IMR-90 (cell line): ENCODE measurements around the gene RBM28. TPM values are rescaled to one million over a fixed set of nuclear protein-coding genes. Genes with fewer than 3 reads are reported as not detected.

Source experiments
- ATAC-seq: fragments of 200-7000 bp; cut with Tn5 transposase; 2 replicates; pipeline ENCODE4 v1.9.1; 2020; ENCODE audit warnings: low read depth, mild to moderate bottlenecking, moderate library complexity
- BruUV-seq: library from RNA; stranded (reverse); fragments of 400-500 nt; replicated peaks from 2 replicates; lab custom pipeline; 2021; lab: Mats Ljungman, UMichigan
- CTCF ChIA-PET: fragments of 300-600 bp; formaldehyde crosslinking; extraction: SDS; loops from one replicate; lab custom pipeline; 2021; ENCODE audit warnings: antibody characterized with exemption; lab: Yijun Ruan, JAX
- POLR2A ChIA-PET: fragments of 300-600 bp; sonication (Branson Sonifier 250); formaldehyde crosslinking; loops from one replicate; lab custom pipeline; 2022; ENCODE audit warnings: antibody characterized with exemption; ENCODE audit not compliant: unreplicated experiment; lab: Charles Lee
- DNase-seq: peaks from one replicate; pipeline ENCODE4 v3.0.0; 2013
- H2AFZ ChIP-seq: replicated peaks from 2 replicates; pipeline ENCODE3; 2013; ENCODE audit warnings: low read length, mild to moderate bottlenecking; ENCODE audit not compliant: poor library complexity
- H2AK5ac ChIP-seq: 2 replicates; pipeline ENCODE4 v1.6.1; 2013; ENCODE audit warnings: low read depth, low read length, inconsistent platforms
- H2AK9ac ChIP-seq: replicated peaks from 2 replicates; pipeline ENCODE3; 2013; ENCODE audit warnings: mild to moderate bottlenecking, low read depth, low read length, moderate library complexity; ENCODE audit not compliant: poor library complexity
- H2BK120ac ChIP-seq: 2 replicates; pipeline ENCODE4 v1.6.1; 2013; ENCODE audit warnings: low read depth, low read length, inconsistent platforms
- H2BK15ac ChIP-seq: 3 replicates; pipeline ENCODE4 v1.6.1; 2013; ENCODE audit warnings: low read depth, low read length, inconsistent platforms
- H2BK20ac ChIP-seq: 2 replicates; pipeline ENCODE4 v1.6.1; 2013; ENCODE audit warnings: low read depth, mild to moderate bottlenecking, inconsistent platforms, low read length, moderate library complexity
- H2BK5ac ChIP-seq: 2 replicates; pipeline ENCODE4 v1.6.1; 2013; ENCODE audit warnings: mild to moderate bottlenecking, low read depth, low read length, inconsistent platforms; ENCODE audit not compliant: poor library complexity, severe bottlenecking
- H3K14ac ChIP-seq: replicated peaks from 2 replicates; pipeline ENCODE4 v1.6.1; 2013; ENCODE audit warnings: low read depth, low read length, inconsistent platforms
- H3K18ac ChIP-seq: 2 replicates; pipeline ENCODE4 v1.6.1; 2013; ENCODE audit warnings: low read depth, low read length, control low read depth
- H3K23ac ChIP-seq: 2 replicates; pipeline ENCODE4 v1.6.1; 2013; ENCODE audit warnings: low read depth, low read length, inconsistent platforms
- H3K27ac ChIP-seq: 2 replicates; pipeline ENCODE4 v1.5.1; 2013; ENCODE audit warnings: mild to moderate bottlenecking, control low read depth, low read length; ENCODE audit not compliant: insufficient read depth
- H3K27me3 ChIP-seq: 2 replicates; pipeline ENCODE4 v1.6.1; 2013; ENCODE audit warnings: low read length; ENCODE audit not compliant: control insufficient read depth, insufficient read depth
- H3K36me3 ChIP-seq: 2 replicates; pipeline ENCODE4 v1.6.1; 2013; ENCODE audit warnings: low read length, mixed read lengths; ENCODE audit not compliant: control insufficient read depth, insufficient read depth
- H3K4ac ChIP-seq: 2 replicates; pipeline ENCODE4 v1.6.1; 2013; ENCODE audit warnings: low read depth, low read length, inconsistent platforms
- H3K4me1 ChIP-seq: 2 replicates; pipeline ENCODE4 v1.6.1; 2013; ENCODE audit warnings: low read length, mixed read lengths; ENCODE audit not compliant: control insufficient read depth, insufficient read depth
- H3K4me2 ChIP-seq: 2 replicates; pipeline ENCODE4 v1.6.1; 2013; ENCODE audit warnings: low read depth, mild to moderate bottlenecking, control low read depth, low read length, moderate library complexity
- H3K4me3 ChIP-seq: 2 replicates; pipeline ENCODE4 v1.5.1; 2013; ENCODE audit warnings: low read depth, mild to moderate bottlenecking, control low read depth, low read length, moderate library complexity; ENCODE audit not compliant: insufficient read depth
- H3K56ac ChIP-seq: 2 replicates; pipeline ENCODE4 v1.6.1; 2013; ENCODE audit warnings: low read length, inconsistent platforms; ENCODE audit not compliant: insufficient read depth; ENCODE audit errors: extremely low read depth
- H3K79me1 ChIP-seq, 2 experiments: 2 replicates each; pipeline ENCODE4 v1.6.1; 2013; ENCODE audit warnings: low read length in 2 of 2, inconsistent platforms in 1 of 2, low read depth in 1 of 2
- H3K9ac ChIP-seq: 2 replicates; pipeline ENCODE4 v1.6.1; 2013; ENCODE audit warnings: low read depth, low read length, control low read depth
- H3K9me1 ChIP-seq: 2 replicates; pipeline ENCODE4 v1.6.1; 2013; ENCODE audit warnings: low read length, inconsistent platforms; ENCODE audit not compliant: insufficient read depth
- H3K9me3 ChIP-seq: 2 replicates; pipeline ENCODE4 v1.6.1; 2013; ENCODE audit warnings: low read length; ENCODE audit not compliant: control insufficient read depth, insufficient read depth
- H4K20me1 ChIP-seq: 2 replicates; pipeline ENCODE4 v1.6.1; 2013; ENCODE audit warnings: low read length, inconsistent platforms; ENCODE audit not compliant: insufficient read depth
- H4K5ac ChIP-seq: 2 replicates; pipeline ENCODE4 v1.6.1; 2013; ENCODE audit warnings: mild to moderate bottlenecking, low read depth, low read length, control low read depth
- H4K8ac ChIP-seq, 2 experiments: 2 replicates each; pipeline ENCODE4 v1.6.1; 2013; ENCODE audit warnings: low read depth in 2 of 2, low read length in 2 of 2, control low read depth in 1 of 2, inconsistent platforms in 1 of 2
- H4K91ac ChIP-seq: 2 replicates; pipeline ENCODE4 v1.6.1; 2013; ENCODE audit warnings: low read depth, low read length, inconsistent platforms; ENCODE audit not compliant: insufficient read depth
- BHLHE40 ChIP-seq: fragments of 150-350 bp; IDR thresholded peaks from 2 replicates; pipeline ENCODE4 v1.6.1; 2016; ENCODE audit warnings: mild to moderate bottlenecking, low read depth, low read length
- CEBPB ChIP-seq: IDR thresholded peaks from 2 replicates; pipeline ENCODE4 v1.6.1; 2012; ENCODE audit warnings: low read depth, low read length, improper control_type of control experiment
- CHD1 ChIP-seq: IDR thresholded peaks from 2 replicates; pipeline ENCODE4 v1.6.1; 2012; ENCODE audit warnings: low read depth, low read length, improper control_type of control experiment
- FOS ChIP-seq: fragments of 150-350 bp; IDR thresholded peaks from 2 replicates; pipeline ENCODE4 v1.6.1; 2016; ENCODE audit warnings: low read depth, low read length
- MAFK ChIP-seq: IDR thresholded peaks from 2 replicates; pipeline ENCODE4 v1.6.1; 2012; ENCODE audit warnings: low read depth, low read length, improper control_type of control experiment
- MAZ ChIP-seq: IDR thresholded peaks from 2 replicates; pipeline ENCODE4 v1.6.1; 2012; ENCODE audit warnings: low read depth, mild to moderate bottlenecking, low read length, improper control_type of control experiment, moderate library complexity, borderline replicate concordance
- NFE2L2 ChIP-seq: fragments of 150-350 bp; IDR thresholded peaks from 2 replicates; pipeline ENCODE4 v1.6.1; 2016; ENCODE audit warnings: low read depth, mild to moderate bottlenecking, low read length
- POLR2A ChIP-seq: IDR thresholded peaks from 2 replicates; pipeline ENCODE4 v1.6.1; 2012; ENCODE audit warnings: mild to moderate bottlenecking, low read depth, low read length
- RAD21 ChIP-seq: IDR thresholded peaks from 2 replicates; pipeline ENCODE4 v1.6.1; 2012; ENCODE audit warnings: low read length, improper control_type of control experiment
- RCOR1 ChIP-seq: IDR thresholded peaks from 2 replicates; pipeline ENCODE4 v1.6.1; 2012; ENCODE audit warnings: mild to moderate bottlenecking, low read length, improper control_type of control experiment; ENCODE audit not compliant: insufficient replicate concordance
- RFX5 ChIP-seq: IDR thresholded peaks from 2 replicates; pipeline ENCODE4 v1.8.0; 2012; ENCODE audit warnings: low read depth, mild to moderate bottlenecking, low read length, moderate library complexity
- SMC3 ChIP-seq: fragments of 150-350 bp; IDR thresholded peaks from 2 replicates; pipeline ENCODE4 v1.6.1; 2016; ENCODE audit warnings: low read depth, mild to moderate bottlenecking, antibody characterized with exemption, low read length, moderate library complexity
- WGBS, 2 experiments: methylation state at CpG; one replicate each; pipeline versions ENCODE4 v1.1.5 to v1.1.7; 2013; ENCODE audit warnings: missing lambda C conversion rate in 2 of 2; ENCODE audit not compliant: insufficient read length in 1 of 2; ENCODE audit errors: extremely low coverage in 2 of 2; 5-methylcytosine and 5-hydroxymethylcytosine counted together
- dilution Hi-C: fragments of 300-500 bp; cut with HindIII; formaldehyde crosslinking; loops from one replicate; pipeline ENCODE4 v1.14.3; 2018; ENCODE audit warnings: low sequenced_read_pairs; ENCODE audit not compliant: unreplicated experiment
- in situ Hi-C: fragments of 300-500 bp; cut with MboI; formaldehyde crosslinking; loops from 3 replicates; pipeline ENCODE4 v1.14.3; 2019; ENCODE audit warnings: low sequenced_read_pairs, inconsistent platforms, mixed read lengths
- intact Hi-C: fragments of 100-400 bp; cut with micrococcal nuclease; formaldehyde crosslinking; loops from 2 replicates; pipeline ENCODE4 v1.10.0; 2022
- polyA plus RNA-seq, 3 experiments: library from polyadenylated mRNA; depleted of rRNA; stranded (reverse); fragments of >200 nt; gene quantifications; 2 replicates each; pipeline ENCODE4 v1.2.3, GENCODE V29; 2012; ENCODE audit warnings: low replicate concordance in 1 of 3
- total RNA-seq: library from RNA; depleted of rRNA; stranded (reverse); fragments of >200 nt; gene quantifications from 2 replicates; pipeline ENCODE4 v1.2.3, GENCODE V29; 2012
- TF ChIP-seq, protein P1 (sequence below): conservative IDR thresholded peaks from 2 replicates; pipeline ENCODE4 v1.5.1; 2012; ENCODE audit warnings: mild to moderate bottlenecking, low read depth, low read length, improper control_type of control experiment
- TF ChIP-seq, protein P2 (sequence below): fragments of 150-350 bp; IDR thresholded peaks from 2 replicates; pipeline ENCODE4 v1.6.1; 2017; ENCODE audit warnings: mild to moderate bottlenecking, antibody characterized with exemption, low read length, low read depth
- TF ChIP-seq, protein P3 (sequence below): fragments of 150-350 bp; IDR thresholded peaks from 2 replicates; pipeline ENCODE4 v1.6.1; 2016; ENCODE audit warnings: low read depth, mild to moderate bottlenecking, low read length, moderate library complexity, borderline replicate concordance

The RBM28 gene
- total and polyA plus RNA-seq, 2 of the 4 experiments (the other 2 are of a cell fraction) = 12.4 to 20.4 TPM

DNA sequence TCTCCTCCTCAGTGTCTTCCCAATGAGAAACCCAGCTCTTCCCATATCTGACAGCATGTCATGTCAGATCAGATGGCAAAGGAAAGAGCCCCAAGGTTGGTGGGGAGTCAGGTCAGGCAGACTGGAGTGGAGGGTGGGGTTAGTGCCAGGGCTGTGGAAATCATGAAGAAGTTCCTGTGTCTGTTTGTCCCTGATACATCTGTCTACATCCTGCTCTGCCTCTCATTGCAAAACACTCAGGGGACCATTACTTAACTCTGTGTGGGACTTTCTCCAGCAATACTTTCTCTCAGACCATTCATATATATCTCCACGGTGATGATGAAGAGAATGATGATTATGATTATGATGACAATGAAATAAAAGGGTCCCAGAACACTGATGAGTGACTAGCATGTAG, 14.5 kb upstream of the RBM28 start:
- Histone ChIP-seq H4K8ac (no peak overlapping the region), H4K20me1 (0 out of 2 replicates have a peak, but pooled peaks cover 3% of the 10 kb centered on the region), H3K14ac (no peak overlapping the region), H3K56ac (no peak overlapping the region), H4K5ac (no peak overlapping the region), H3K4me2 (no peak overlapping the region), H2BK15ac (no peak overlapping the region), H3K9me1 (no peaks in the 10 kb centered on the region), H3K4me1 (no peaks in the 10 kb centered on the region; the same call in 1 of the 2 replicates), H2BK120ac (no peak overlapping the region), H2AK9ac (no peak overlapping the region), H2AFZ (no peak overlapping the region), H3K18ac (no peak overlapping the region), H2BK5ac (no peak overlapping the region), H3K4ac (no peak overlapping the region), H3K4me3 (no peak overlapping the region), H3K27ac (no peak overlapping the region), H2AK5ac (no peak overlapping the region), H3K27me3 (peaks cover 82% of the 10 kb centered on the region), H2BK20ac (no peak overlapping the region), H4K91ac (no peak overlapping the region), H3K9me3 (no peaks in the 10 kb centered on the region), H3K9ac (no peak overlapping the region), H3K79me1 (no peaks in the 10 kb centered on the region), H3K23ac (no peak overlapping the region), H3K36me3 (no peaks in the 10 kb centered on the region)
- DNase-seq = no peak
- in situ Hi-C loops (no loop called here), intact Hi-C loops (no loop called here), dilution Hi-C loops (no loop called here)
- WGBS, 2 experiments = no CpG with 5 or more reads among the region's 1 CpG
- no TSS peak for BruUV-seq
- ChIA-PET CTCF (interaction anchor here (2.4 kb wide), 1 partner anchor 11 kb away, joined by 7 read pairs; no protein-coding TSS in a partner anchor), POLR2A (no interaction called here)
- ATAC-seq = no peak
- TF ChIP-seq RAD21 (no peak), RFX5 (no peak), NFE2L2 (no peak), MAZ (no peak), FOS (no peak), POLR2A (no peak), SMC3 (no peak), CEBPB (no peak), CHD1 (no peak), BHLHE40 (no peak), RCOR1 (no peak), MAFK (no peak)
- TF ChIP-seq, protein P1, sequence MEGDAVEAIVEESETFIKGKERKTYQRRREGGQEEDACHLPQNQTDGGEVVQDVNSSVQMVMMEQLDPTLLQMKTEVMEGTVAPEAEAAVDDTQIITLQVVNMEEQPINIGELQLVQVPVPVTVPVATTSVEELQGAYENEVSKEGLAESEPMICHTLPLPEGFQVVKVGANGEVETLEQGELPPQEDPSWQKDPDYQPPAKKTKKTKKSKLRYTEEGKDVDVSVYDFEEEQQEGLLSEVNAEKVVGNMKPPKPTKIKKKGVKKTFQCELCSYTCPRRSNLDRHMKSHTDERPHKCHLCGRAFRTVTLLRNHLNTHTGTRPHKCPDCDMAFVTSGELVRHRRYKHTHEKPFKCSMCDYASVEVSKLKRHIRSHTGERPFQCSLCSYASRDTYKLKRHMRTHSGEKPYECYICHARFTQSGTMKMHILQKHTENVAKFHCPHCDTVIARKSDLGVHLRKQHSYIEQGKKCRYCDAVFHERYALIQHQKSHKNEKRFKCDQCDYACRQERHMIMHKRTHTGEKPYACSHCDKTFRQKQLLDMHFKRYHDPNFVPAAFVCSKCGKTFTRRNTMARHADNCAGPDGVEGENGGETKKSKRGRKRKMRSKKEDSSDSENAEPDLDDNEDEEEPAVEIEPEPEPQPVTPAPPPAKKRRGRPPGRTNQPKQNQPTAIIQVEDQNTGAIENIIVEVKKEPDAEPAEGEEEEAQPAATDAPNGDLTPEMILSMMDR = no peak
- TF ChIP-seq, protein P2, sequence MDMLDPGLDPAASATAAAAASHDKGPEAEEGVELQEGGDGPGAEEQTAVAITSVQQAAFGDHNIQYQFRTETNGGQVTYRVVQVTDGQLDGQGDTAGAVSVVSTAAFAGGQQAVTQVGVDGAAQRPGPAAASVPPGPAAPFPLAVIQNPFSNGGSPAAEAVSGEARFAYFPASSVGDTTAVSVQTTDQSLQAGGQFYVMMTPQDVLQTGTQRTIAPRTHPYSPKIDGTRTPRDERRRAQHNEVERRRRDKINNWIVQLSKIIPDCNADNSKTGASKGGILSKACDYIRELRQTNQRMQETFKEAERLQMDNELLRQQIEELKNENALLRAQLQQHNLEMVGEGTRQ = no peak
- TF ChIP-seq, protein P3, sequence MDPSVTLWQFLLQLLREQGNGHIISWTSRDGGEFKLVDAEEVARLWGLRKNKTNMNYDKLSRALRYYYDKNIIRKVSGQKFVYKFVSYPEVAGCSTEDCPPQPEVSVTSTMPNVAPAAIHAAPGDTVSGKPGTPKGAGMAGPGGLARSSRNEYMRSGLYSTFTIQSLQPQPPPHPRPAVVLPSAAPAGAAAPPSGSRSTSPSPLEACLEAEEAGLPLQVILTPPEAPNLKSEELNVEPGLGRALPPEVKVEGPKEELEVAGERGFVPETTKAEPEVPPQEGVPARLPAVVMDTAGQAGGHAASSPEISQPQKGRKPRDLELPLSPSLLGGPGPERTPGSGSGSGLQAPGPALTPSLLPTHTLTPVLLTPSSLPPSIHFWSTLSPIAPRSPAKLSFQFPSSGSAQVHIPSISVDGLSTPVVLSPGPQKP = no peak
